ENCODE results near the gene TNFAIP3.

The TNFAIP3 gene

GRCh38 chr6:137904822-137905617 lies 38.0 kb downstream of the TNFAIP3 start:
- no peak for DNase-seq

- DNase-seq: no peak
Observed at GRCh38 chr6:137906020-137906472, 39.0 kb downstream of the TNFAIP3 start.

GRCh38 chr6:137907170-137907569 lies 40.1 kb downstream of the TNFAIP3 start:
- DNase-seq: no peak

DNA sequence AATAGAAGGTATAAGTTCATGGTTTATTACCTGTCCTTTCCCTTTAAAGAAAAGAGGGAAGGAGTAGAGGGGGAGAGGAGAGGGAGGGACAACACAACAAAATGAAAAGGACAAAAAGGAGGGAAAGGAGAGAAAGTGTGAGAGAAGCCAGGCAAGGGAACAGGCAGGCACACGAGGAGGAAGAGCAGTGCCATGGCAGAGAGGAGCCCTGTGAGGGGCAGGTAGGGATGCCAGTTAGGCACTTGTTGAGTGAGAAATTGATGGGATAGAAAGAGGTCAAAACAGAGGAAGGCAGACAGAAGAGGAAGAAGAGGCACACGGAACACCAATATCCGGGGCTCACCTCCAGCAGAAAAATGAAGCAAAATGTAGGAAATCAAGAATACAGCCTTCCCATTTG lies 42.5 kb downstream of the TNFAIP3 start:
- DNase-seq: no peak

DNA sequence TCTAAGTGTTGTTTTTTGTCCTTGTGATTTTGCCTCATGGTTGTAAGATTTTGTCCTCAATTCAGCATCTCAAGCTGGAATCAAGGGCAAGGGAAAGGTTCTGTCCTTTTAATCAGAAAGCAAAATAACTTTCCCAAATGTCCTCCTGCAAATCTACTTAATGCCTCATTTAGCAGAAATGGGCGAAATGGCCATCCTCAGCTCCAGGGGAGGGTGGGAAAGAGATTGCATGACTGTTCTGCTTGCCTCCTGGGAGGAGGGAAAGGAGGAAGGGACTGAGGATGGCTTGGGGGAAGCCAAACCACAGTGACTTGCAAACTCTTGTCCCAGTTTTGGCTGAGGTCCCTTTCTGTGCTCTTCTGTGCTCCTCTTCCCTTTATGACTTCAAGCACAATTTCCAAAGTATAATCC lies 43.4 kb downstream of the TNFAIP3 start:
- no peak for DNase-seq

DNA sequence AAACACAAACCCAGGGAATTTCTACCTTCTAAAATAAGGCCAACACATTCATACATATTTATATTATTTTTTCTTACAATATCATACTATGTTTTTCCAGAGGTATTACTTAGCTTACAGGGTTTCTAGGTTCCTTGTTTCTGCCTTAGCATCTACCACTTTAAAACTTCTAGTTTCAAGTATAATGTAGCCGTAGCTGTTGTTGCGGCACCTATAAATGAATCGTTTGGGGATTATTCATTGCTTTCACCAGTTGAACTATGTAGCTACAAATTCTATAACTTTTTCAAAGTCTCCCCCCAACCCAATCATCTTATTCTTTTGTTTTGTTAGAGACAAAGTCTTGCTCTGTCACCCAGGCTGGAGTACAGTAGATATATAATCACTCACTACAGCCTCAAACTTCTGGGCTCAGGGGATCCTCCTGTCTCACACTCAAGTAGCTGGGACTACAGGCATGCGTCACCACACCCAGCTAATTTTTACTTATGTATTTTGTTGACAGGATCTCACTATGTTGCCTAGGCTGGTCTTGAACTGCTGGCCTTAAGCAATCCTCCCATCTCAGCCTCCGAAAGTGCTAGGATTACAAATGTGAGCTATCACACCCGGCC lies 43.9 kb downstream of the TNFAIP3 start:
- DNase-seq: no peak

DNA sequence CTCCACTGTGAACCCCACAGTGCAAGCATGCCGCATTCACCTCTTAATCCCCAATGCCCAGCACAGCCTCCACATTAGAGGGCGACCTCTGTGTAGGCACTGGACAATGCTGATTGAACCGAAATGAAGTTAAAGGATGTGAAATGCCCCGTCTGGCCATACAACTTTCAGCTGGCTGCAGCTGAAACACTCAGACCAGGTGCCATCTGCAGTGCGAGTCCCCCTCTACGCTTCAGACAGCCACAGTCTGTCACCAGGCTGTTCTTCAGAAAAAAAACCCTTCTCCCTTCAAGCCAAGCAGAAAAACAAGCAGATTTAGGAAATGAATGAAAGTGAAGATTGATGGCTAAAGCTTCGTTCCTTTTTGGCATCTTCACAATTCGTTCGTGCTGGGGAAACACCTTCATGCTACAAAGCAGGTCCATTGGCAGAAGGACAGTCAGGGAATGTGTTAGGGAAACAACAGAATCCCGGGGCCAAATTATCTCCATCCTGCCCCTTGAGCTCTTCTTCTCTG lies 44.7 kb downstream of the TNFAIP3 start:
- no peak for DNase-seq

DNA sequence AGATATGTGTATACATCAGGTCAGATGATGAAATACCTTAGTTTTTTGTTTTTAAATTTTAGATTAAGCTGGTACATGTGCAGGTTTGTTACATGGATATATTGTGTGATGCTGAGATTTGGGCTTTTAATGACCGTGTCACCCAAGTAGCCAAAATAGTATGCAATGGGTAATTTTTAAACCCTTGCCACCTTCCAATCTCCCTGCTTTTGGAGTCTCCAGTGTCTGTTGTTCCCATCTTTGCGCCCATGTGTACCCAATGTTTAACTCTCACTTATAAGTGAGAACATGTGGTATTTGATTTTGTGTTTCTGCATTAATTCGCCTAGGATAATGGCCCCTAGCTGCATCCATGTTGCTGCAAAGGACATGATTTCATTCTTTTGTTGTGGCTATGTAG lies 45.8 kb downstream of the TNFAIP3 start:
- no peak for DNase-seq

DNA sequence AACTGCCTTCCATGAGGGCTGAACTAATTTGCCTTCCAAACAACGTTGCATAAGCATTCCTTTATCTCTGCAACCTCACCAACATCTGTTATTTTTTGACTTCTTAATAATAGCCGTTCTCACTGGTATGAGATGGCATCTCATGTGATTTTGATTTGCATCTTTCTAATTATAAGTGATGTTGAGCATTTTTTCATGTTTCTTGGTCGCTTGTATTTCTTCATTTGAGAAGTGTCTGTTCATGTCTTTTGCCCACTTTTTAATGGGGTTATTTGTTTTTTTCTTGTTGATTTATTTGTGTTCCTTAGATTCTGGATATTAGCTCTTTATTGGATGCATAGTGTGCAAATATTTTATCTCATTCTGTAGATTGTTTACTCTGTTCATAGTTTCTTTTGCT lies 46.4 kb downstream of the TNFAIP3 start:
- DNase-seq: no peak

DNA sequence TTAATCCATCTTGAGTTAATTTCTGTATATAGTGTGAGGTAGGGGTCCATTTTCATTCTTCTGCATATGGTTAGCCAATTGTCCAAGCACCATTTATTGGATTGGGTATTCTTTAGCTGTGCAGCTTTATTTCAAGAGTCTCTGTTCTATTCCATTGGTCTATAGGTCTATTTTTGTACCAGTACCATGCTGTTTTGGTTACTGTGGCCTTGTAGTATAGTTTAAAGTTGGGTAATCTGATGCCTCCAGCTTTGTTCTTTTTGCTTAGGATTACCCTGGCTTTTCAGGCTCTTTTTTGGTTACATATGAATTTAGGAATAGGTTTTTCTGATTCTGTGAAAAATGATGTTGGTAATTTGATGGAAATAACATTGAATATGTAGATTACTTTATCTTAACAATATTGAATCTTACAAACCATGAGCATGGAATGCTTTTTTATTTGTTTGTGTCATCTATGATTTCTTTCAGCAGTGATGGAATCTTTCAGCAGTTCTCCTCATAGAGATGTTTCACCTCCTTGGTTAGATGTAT lies 47.0 kb downstream of the TNFAIP3 start:
- DNase-seq: no peak

GRCh38 chr6:137914530-137915193 lies 47.6 kb downstream of the TNFAIP3 start:
- no peak for DNase-seq

- DNase-seq: no peak
Observed at GRCh38 chr6:137915790-137916189, 48.7 kb downstream of the TNFAIP3 start.

GRCh38 chr6:137917551-137918325 lies 50.7 kb downstream of the TNFAIP3 start:
- no peak for DNase-seq

DNA sequence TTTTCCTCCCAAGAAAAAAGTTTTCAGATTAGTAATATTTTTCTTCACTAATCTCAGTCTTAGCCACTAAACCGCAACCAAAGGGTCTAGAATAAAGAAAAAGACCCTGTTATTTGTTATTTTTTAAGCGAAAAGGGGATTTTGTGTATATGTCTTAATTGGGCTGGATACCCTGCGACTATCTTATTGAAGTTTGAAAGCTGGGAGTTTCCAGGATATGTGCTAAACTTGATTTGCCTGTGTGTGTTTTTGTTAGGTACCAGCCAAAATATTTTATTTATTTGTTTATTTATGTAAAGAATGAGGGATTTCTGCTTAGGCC lies 52.4 kb downstream of the TNFAIP3 start:
- no peak for DNase-seq

- DNase-seq: no peak
Observed at GRCh38 chr6:137919837-137920730, 53.0 kb downstream of the TNFAIP3 start.

DNA sequence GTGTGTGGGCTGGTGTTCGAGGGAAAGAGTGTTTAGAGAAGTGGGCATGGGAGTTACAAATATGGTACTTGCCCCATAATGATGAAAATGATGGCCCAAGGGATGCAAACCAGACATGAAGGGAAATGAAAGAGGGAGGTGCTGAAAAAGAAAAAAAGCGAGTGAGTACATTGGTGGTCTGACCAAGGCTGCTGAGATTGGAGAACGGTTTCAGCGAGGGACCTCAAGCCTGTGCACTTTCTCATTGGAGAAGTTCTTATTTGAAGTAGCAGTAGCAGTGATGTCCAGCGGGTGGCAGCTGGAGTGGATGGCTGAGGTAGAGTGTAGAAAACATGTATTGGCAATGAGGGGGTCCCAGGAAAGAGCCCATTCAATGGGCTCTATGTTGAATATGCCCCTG lies 54.8 kb downstream of the TNFAIP3 start:
- DNase-seq: no peak

DNA sequence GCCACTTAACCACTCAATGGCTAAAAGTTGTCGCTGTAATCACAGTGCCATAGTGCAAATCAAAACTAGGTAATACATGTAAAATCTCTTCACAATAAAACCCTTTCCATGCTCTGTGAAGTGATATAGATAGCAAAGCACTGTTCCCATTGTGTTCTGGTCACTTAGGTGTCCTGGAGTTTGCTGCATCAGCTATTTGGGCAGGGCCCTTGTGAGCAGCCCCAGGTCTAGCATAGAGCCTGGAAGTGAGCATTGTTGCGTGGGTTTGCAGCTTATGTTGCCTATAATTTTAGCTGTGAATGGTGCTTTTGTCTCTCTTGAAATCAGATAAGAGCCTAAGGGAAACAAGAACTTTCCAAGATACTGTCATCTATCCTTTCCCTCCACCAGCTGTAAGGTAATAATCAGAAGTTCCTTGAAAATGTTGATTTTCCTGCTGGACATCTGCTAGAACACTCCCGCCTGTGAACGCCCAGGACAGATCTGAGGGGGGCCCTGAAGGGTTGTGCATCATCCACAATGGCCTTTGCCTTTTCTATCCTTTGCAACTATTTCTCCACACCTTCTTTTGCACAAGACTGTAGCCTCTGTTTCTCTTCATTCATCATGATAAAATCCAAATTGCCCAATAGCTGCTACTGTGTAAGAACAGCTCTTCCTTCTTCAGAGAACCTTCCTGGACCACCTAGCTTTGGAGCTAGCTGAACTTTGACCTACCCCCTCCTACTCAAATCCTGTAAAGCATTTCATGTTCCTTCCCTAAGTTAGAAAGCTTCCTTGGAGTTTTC lies 57.0 kb downstream of the TNFAIP3 start:
- DNase-seq: no peak

DNA sequence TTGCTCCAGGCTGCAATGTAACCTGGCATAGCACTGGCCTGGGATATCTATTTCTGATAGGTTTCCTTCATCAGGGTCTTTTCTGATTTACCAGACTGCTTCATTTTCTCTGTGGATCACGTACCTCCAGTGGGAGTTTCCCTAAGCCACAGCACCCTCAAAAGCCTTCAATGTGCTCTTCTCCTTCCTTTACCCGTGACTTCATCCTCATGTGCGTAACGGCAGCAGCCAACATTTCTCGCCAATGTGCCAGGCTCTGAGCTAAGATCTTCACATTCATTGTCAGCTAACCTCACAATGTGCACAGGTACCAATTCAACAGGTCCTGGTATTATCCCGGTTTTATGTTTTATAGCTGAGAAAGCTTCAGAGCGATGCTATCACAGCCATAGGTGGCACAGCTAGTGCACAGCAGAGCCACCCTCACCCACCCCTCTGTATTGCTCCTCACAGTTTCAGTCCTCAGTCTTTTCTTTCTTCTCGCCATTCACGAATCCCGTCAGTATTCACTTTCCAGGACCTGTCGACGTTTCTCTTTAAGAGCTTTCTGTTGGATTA lies 58.2 kb downstream of the TNFAIP3 start:
- no peak for DNase-seq

- no peak for DNase-seq
Observed at GRCh38 chr6:137926207-137926731, 59.2 kb downstream of the TNFAIP3 start.

DNA sequence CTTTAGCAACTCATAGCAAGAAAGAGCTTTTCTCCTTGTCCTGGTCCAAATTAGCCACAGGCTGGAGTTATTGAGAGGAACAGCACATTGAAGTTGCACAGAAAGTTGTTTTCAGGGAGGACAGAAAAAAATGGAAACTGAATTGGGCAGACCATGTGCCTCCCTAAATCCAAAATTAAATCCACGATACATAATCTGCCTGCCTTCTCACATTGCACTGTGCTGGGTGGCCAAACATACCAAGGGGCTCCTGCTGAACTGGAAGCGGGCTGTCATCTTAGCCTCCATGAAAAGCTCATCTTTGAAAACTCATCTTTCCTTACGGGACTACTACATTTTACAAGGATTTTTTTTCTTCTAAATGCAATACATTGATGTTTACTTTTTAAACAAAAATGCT lies 59.9 kb downstream of the TNFAIP3 start:
- no peak for DNase-seq

Measured in COR-L47 (cell line).